Measurements from ENCODE around the gene KCNK15.

DNA sequence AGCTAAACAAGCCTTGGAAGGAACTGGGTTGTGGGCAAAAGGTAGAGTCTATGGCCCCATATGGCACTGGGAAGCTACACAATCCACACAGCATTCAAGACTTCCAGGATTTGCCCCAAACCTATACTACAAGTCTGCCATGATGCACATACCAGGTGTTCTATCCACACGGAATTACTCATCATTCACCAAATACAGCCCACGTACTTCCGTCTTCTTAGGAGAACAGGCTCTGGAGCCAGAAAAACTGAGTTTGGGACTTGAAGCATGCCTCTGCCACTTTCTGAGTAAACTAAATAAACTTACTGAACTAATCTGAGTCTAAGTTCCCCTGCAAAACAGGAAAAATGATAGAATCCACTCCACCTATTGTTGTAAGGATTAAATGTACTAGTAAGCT is 36.1 kb downstream of the KCNK15 start:
- no peak for TF ChIP-seq EP300 (IDR thresholded peaks at IDR 0.05)
- TF ChIP-seq, protein P1, sequence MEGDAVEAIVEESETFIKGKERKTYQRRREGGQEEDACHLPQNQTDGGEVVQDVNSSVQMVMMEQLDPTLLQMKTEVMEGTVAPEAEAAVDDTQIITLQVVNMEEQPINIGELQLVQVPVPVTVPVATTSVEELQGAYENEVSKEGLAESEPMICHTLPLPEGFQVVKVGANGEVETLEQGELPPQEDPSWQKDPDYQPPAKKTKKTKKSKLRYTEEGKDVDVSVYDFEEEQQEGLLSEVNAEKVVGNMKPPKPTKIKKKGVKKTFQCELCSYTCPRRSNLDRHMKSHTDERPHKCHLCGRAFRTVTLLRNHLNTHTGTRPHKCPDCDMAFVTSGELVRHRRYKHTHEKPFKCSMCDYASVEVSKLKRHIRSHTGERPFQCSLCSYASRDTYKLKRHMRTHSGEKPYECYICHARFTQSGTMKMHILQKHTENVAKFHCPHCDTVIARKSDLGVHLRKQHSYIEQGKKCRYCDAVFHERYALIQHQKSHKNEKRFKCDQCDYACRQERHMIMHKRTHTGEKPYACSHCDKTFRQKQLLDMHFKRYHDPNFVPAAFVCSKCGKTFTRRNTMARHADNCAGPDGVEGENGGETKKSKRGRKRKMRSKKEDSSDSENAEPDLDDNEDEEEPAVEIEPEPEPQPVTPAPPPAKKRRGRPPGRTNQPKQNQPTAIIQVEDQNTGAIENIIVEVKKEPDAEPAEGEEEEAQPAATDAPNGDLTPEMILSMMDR (IDR thresholded peaks at IDR 0.05), result no peak
- no peak for TF ChIP-seq POLR2A (IDR thresholded peaks at IDR 0.05; ENCODE audit: low read depth)
- TF ChIP-seq POLR2AphosphoS5 (IDR thresholded peaks at IDR 0.05), result no peak
